Upper lobe of left lung (tissue), 4 donors: Measurements from ENCODE around the gene GRIA3.

Experiments used
- CTCF ChIP-seq, 6 experiments: fragments of 450-650 bp in 4 of 6; fragments of 200-600 bp in 2 of 6; sonication (generic) in 2 of 6; IDR thresholded peaks; one replicate each; pipeline ENCODE4 v1.5.1; 2016 to 2019; ENCODE audit warnings: antibody characterized with exemption in 6 of 6
- EP300 ChIP-seq, 4 donors: sonication (generic); formaldehyde crosslinking; IDR thresholded peaks; one replicate each; pipeline ENCODE4 v1.5.1; 2017; ENCODE audit warnings: antibody characterized with exemption in 4 of 4, control low read depth in 2 of 4
- POLR2A ChIP-seq, 4 donors: fragments of 450-650 bp; IDR thresholded peaks; one replicate each; pipeline ENCODE4 v1.5.1; 2016 to 2017; ENCODE audit warnings: antibody characterized with exemption in 4 of 4, mild to moderate bottlenecking in 2 of 4
- POLR2AphosphoS5 ChIP-seq, 2 donors: sonication (generic); formaldehyde crosslinking; IDR thresholded peaks; one replicate each; pipeline ENCODE4 v1.5.1; 2017; ENCODE audit warnings: antibody characterized with exemption in 2 of 2

GRCh38 chrX:123202523-123202922 is 18.4 kb downstream of the GRIA3 start:
- no peak for TF ChIP-seq EP300 (IDR thresholded peaks at IDR 0.05)
- no peak for TF ChIP-seq CTCF (IDR thresholded peaks at IDR 0.05)
- no peak for TF ChIP-seq POLR2AphosphoS5 (IDR thresholded peaks at IDR 0.05)
- TF ChIP-seq POLR2A (IDR thresholded peaks at IDR 0.05), result no peak
